A549 (cell line): ENCODE data around the gene PRRC2B. TPM values are rescaled to one million over a fixed set of nuclear protein-coding genes. Genes with fewer than 3 reads are reported as not detected.

ENCODE experiments used
- ATAC-seq, 2 experiments: fragments of 200-7000 bp in 1 of 2; fragments of >200 bp in 1 of 2; cut with Nextera tagmentation in 1 of 2; cut with Tn5 transposase in 1 of 2; 3 replicates each; pipeline versions ENCODE4 v1.8.0 to v1.9.1; 2018 to 2020; ENCODE audit warnings: mild to moderate bottlenecking in 1 of 2, moderate library complexity in 1 of 2
- CTCF ChIA-PET: fragments of 300-600 bp; sonication (Branson Sonifier 250); formaldehyde crosslinking; extraction: SDS; loops from one replicate; lab custom pipeline; 2021; ENCODE audit warnings: antibody characterized with exemption, inconsistent platforms; lab: Yijun Ruan, JAX
- POLR2A ChIA-PET: fragments of 350-600 bp; formaldehyde crosslinking; extraction: SDS; loops from one replicate; lab custom pipeline; 2021; ENCODE audit warnings: antibody characterized with exemption, inconsistent platforms; lab: Yijun Ruan, JAX
- DNase-seq, 2 experiments: peaks; one replicate each; pipeline versions ENCODE4 v3.0.0 to v3.0.0-alpha.2; 2011 to 2016; ENCODE audit warnings: low read depth in 1 of 2, low spot score in 1 of 2
- FAIRE-seq: peaks from 2 replicates; lab custom pipeline; 2011; peaks lifted over from hg19 to GRCh38; lab: Jason Lieb, UNC
- H3K27ac ChIP-seq, 2 experiments: fragments of >200 bp; sonication (Bioruptor Twin); formaldehyde crosslinking; 3 replicates each; pipeline ENCODE4 v1.5.1; 2016 to 2017
- H3K4me1 ChIP-seq: fragments of >200 bp; sonication (Bioruptor Twin); formaldehyde crosslinking; 3 replicates; pipeline ENCODE4 v1.6.1; 2016
- H3K4me2 ChIP-seq: fragments of >200 bp; sonication (Bioruptor Twin); formaldehyde crosslinking; 3 replicates; pipeline ENCODE4 v1.6.1; 2016
- H3K4me3 ChIP-seq: fragments of >200 bp; sonication (Bioruptor Twin); formaldehyde crosslinking; 3 replicates; pipeline ENCODE4 v1.5.1; 2016
- H3K9me3 ChIP-seq: fragments of >200 bp; sonication (Bioruptor Twin); formaldehyde crosslinking; 3 replicates; pipeline ENCODE4 v1.6.1; 2016
- CHD2 ChIP-seq: fragments of 150-350 bp; IDR thresholded peaks from 2 replicates; pipeline ENCODE4 v1.6.1; 2014; ENCODE audit warnings: low read length; ENCODE audit not compliant: partially characterized antibody
- EHF ChIP-seq: fragments of 250-450 bp; sonication (Bioruptor Pico); IDR thresholded peaks from 2 replicates; pipeline ENCODE4 v1.5.0; 2020; ENCODE audit warnings: mild to moderate bottlenecking
- FOSL2 ChIP-seq, 2 experiments: fragments of 450-650 bp in 1 of 2; fragments of >200 bp in 1 of 2; sonication (Bioruptor Twin) in 1 of 2; formaldehyde crosslinking; IDR thresholded peaks; 2 replicates each; pipeline versions ENCODE4 v1.5.0 to v1.6.1; 2016 to 2020; ENCODE audit warnings: mild to moderate bottlenecking in 1 of 2, moderate library complexity in 1 of 2
- GATA3 ChIP-seq: IDR thresholded peaks from 2 replicates; pipeline ENCODE4 v1.6.1; 2012; ENCODE audit warnings: borderline replicate concordance
- HEYL ChIP-seq: fragments of 250-450 bp; sonication (Bioruptor Pico); IDR thresholded peaks from 2 replicates; pipeline ENCODE4 v1.8.0; 2021; ENCODE audit warnings: mild to moderate bottlenecking, moderate library complexity
- HOXB5 ChIP-seq: fragments of 250-450 bp; sonication (Bioruptor Pico); IDR thresholded peaks from 2 replicates; pipeline ENCODE4 v1.5.0; 2020; ENCODE audit warnings: mild to moderate bottlenecking, moderate library complexity
- JUNB ChIP-seq: fragments of >200 bp; sonication (Bioruptor Twin); formaldehyde crosslinking; IDR thresholded peaks from 2 replicates; pipeline ENCODE4 v1.6.1; 2016
- KDM1A ChIP-seq: fragments of 200-600 bp; sonication (generic); IDR thresholded peaks from 2 replicates; pipeline ENCODE4 v1.6.1; 2016; ENCODE audit warnings: low read depth, mild to moderate bottlenecking
- MAFK ChIP-seq: fragments of 450-650 bp; IDR thresholded peaks from 2 replicates; pipeline ENCODE4 v1.6.1; 2014; ENCODE audit not compliant: partially characterized antibody
- POLR2AphosphoS2 ChIP-seq: conservative IDR thresholded peaks from 2 replicates; pipeline ENCODE4 v1.6.1; 2012; ENCODE audit warnings: low read length, improper control_type of control experiment, inconsistent platforms
- RCOR1 ChIP-seq: fragments of 150-350 bp; IDR thresholded peaks from 2 replicates; pipeline ENCODE4 v1.6.1; 2014; ENCODE audit warnings: antibody characterized with exemption, low read length, low read depth
- RFX5 ChIP-seq: fragments of 450-650 bp; IDR thresholded peaks from 2 replicates; pipeline ENCODE4 v1.7.1; 2014; ENCODE audit warnings: antibody characterized with exemption, mild to moderate bottlenecking, moderate library complexity
- SMC3 ChIP-seq: fragments of >200 bp; sonication (Bioruptor Twin); formaldehyde crosslinking; IDR thresholded peaks from 3 replicates; pipeline ENCODE4 v1.6.1; 2018; ENCODE audit warnings: inconsistent platforms
- TFCP2L1 ChIP-seq: fragments of 250-450 bp; sonication (Bioruptor Pico); IDR thresholded peaks from 2 replicates; pipeline ENCODE4 v1.5.0; 2021; ENCODE audit warnings: mild to moderate bottlenecking
- TP53 ChIP-seq: fragments of 250-450 bp; sonication (Bioruptor Pico); IDR thresholded peaks from 2 replicates; pipeline ENCODE4 v1.5.0; 2021; ENCODE audit warnings: mild to moderate bottlenecking, moderate library complexity
- WGBS: methylation state at CpG from one replicate; pipeline ENCODE4 v1.1.6; 2017; ENCODE audit errors: missing lambda C conversion rate; 5-methylcytosine and 5-hydroxymethylcytosine counted together
- polyA plus RNA-seq, 4 experiments: library from polyadenylated mRNA; depleted of rRNA in 3 of 4; stranded (reverse); fragments of >200 nt; fragmentation: RNase III in 1 of 4; extraction: RNeasy Plus Mini Kit Qiagen cat#74134 plus additional on column Dnase treatment in 1 of 4; gene quantifications; 2 replicates in 3 of 4; 3 replicates in 1 of 4; pipeline ENCODE4 v1.2.3, GENCODE V29; 2011 to 2017
- TF ChIP-seq, protein P1 (sequence below): IDR thresholded peaks from 2 replicates; pipeline ENCODE4 v1.6.1; 2012
- TF ChIP-seq, protein P2 (sequence below): fragments of >200 bp; sonication (Bioruptor Twin); formaldehyde crosslinking; IDR thresholded peaks from 3 replicates; pipeline ENCODE4 v1.5.1; 2016

PRRC2B gene
- polyA plus RNA-seq, 2 of the 4 experiments (the other 2 are of a cell fraction), result 35.6 to 47.3 TPM

GRCh38 chr9:131411719-131412681, 18.1 kb downstream of the PRRC2B start:
- H3K4me2 ChIP-seq, result peak overlapping the region; percentile 18; the same call in 1 of the 3 replicates
- CTCF ChIA-PET, result interaction anchor here (0.6 to 3.2 kb wide), 8 partner anchors 16 to 328 kb away, joined by 3 to 14 read pairs (median 4); partner anchors contain the start of gene RAPGEF1
- POLR2A ChIA-PET, result interaction anchor here (0.6 kb wide), 1 partner anchor 48 kb away, joined by 3 read pairs; no protein-coding TSS in a partner anchor
- no peak overlapping the region for H3K27ac ChIP-seq
- H3K9me3 ChIP-seq, result no peaks in the 10 kb centered on the region
- no peak overlapping the region for H3K4me3 ChIP-seq
- H3K4me1 ChIP-seq, result peaks cover 88% of the 10 kb centered on the region
- DNase-seq (no peak), FAIRE-seq (no peak), ATAC-seq (no peak)
- 75% methylated on average over 15 of the region's 15 CpGs for whole genome bisulfite sequencing
- TF ChIP-seq FOSL2 (IDR thresholded peaks at IDR 0.05), result no peak
- no peak for TF ChIP-seq FOSL2 (CRISPR knock-in tag; IDR thresholded peaks at IDR 0.05)
- no peak for TF ChIP-seq EHF (CRISPR knock-in tag)
- TF ChIP-seq, protein P1, sequence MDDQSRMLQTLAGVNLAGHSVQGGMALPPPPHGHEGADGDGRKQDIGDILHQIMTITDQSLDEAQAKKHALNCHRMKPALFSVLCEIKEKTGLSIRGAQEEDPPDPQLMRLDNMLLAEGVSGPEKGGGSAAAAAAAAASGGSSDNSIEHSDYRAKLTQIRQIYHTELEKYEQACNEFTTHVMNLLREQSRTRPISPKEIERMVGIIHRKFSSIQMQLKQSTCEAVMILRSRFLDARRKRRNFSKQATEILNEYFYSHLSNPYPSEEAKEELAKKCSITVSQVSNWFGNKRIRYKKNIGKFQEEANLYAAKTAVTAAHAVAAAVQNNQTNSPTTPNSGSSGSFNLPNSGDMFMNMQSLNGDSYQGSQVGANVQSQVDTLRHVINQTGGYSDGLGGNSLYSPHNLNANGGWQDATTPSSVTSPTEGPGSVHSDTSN, result no peak
- TF ChIP-seq, protein P2, sequence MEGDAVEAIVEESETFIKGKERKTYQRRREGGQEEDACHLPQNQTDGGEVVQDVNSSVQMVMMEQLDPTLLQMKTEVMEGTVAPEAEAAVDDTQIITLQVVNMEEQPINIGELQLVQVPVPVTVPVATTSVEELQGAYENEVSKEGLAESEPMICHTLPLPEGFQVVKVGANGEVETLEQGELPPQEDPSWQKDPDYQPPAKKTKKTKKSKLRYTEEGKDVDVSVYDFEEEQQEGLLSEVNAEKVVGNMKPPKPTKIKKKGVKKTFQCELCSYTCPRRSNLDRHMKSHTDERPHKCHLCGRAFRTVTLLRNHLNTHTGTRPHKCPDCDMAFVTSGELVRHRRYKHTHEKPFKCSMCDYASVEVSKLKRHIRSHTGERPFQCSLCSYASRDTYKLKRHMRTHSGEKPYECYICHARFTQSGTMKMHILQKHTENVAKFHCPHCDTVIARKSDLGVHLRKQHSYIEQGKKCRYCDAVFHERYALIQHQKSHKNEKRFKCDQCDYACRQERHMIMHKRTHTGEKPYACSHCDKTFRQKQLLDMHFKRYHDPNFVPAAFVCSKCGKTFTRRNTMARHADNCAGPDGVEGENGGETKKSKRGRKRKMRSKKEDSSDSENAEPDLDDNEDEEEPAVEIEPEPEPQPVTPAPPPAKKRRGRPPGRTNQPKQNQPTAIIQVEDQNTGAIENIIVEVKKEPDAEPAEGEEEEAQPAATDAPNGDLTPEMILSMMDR, result no peak
- no peak for TF ChIP-seq GATA3
- TF ChIP-seq RFX5, result no peak
- no peak for TF ChIP-seq RCOR1
- no peak for TF ChIP-seq SMC3
- TF ChIP-seq CHD2, result no peak
- TF ChIP-seq HOXB5 (CRISPR knock-in tag), result no peak
- no peak for TF ChIP-seq HEYL (CRISPR knock-in tag)
- TF ChIP-seq JUNB, result no peak
- TF ChIP-seq TFCP2L1 (CRISPR knock-in tag), result no peak
- no peak for TF ChIP-seq KDM1A
- no peak for TF ChIP-seq MAFK
- no peak for TF ChIP-seq TP53 (CRISPR knock-in tag)

- ATAC-seq, result no peak
- no peak for FAIRE-seq
- peaks cover 95% of the 10 kb centered on the region for H3K4me1 ChIP-seq
- TF ChIP-seq MAFK, result peak; percentile 85
- TF ChIP-seq POLR2AphosphoS2, result no peak
- no peak for TF ChIP-seq JUNB
- TF ChIP-seq, all 56 proteins: peak for 1
- H3K4me3 ChIP-seq, result no peak overlapping the region
- WGBS, result 90% methylated on average over 4 of the region's 4 CpGs
- no peak for DNase-seq
- H3K4me2 ChIP-seq, result no peak overlapping the region; the same call in 2 of the 3 replicates
- CTCF ChIA-PET, result interaction anchor here (0.6 to 1.6 kb wide), 5 partner anchors 10 to 359 kb away, joined by 3 to 8 read pairs (median 3); no protein-coding TSS in a partner anchor
- H3K9me3 ChIP-seq, result no peaks in the 10 kb centered on the region
- POLR2A ChIA-PET, result interaction anchor here (0.7 kb wide), 1 partner anchor 43 kb away, joined by 4 read pairs; no protein-coding TSS in a partner anchor
- no peak overlapping the region; a peak in 1 of 6 replicates for H3K27ac ChIP-seq
These were observed 22.6 kb downstream of the PRRC2B start for GRCh38 chr9:131416509-131416908.
